ENCODE measurements around the gene KRT37.

Gene KRT37

DNA sequence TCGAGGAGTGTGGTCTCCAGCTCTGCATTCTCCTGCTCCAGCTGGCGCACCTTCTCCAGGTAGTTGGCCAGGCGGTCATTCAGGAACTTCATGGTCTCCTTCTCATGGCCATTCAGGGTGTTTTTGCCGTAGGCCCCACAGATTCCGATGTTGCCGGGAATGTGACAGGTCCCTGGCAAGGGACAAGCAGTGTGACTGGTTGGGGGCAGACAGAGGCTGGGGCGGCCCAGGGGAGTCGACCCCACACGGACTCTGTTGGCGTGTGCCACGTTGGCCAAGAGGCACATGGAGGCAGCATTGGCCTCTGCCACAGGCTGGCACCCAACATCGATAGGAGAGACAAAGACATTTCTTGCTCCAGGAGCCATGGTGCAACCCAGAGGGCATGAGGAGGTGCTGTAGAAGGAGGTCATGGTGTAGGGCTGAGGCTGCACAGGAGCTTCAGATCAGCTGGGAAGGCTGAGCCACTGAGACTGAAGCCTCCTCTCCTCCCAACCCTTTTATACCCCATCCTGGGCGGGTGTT is at the start of gene KRT37:
Gene KRT37, minus strand, starts transcription at position 475 of the 525 bp plus-strand sequence. Its CDS starts 62 bp downstream, at position 413.
- DNase-seq (ENCODE audit: low read depth in 2 of 2): no peak

DNA sequence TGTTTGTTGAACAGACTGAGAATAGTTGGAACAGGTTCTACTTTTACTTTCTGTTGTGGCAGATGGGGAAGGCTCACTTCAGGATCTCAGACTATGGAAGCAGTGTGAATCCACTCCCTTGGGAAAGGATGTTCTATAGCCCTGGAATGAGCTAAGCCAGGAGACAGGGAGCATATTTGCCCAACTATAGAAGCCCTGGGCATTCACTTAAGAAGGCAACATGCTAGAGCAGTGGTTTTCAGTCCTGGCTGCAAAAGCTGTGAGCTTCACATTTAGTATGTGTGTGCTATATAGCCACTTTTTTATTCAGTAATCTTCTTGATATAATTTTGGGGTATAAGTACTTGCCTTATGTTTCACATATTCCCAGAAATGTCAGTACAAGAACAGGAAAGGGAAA is 44.0 kb upstream of the KRT37 start:
- no peak for DNase-seq (ENCODE audit: low read depth in 2 of 2)

DNA sequence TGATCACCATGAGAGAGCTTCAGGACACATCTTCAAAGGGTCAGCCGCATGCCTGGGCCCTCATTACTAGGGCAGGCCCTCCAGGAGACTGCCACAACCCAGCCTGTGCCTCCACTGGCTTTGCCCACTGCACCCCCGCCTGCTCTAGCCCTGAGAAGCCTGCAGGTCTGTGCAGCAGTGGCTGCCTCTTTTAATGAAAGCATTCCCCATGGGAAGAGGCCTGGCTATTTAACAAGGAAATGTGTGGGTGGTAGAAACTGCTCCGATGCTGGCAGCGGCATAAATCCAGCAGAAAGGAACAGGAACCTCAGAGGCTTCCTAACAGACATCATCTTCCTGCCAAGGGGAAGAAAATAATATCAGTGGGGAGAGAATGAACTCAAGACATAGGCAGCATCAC is 43.2 kb upstream of the KRT37 start:
- DNase-seq (ENCODE audit: low read depth in 2 of 2): no peak

DNA sequence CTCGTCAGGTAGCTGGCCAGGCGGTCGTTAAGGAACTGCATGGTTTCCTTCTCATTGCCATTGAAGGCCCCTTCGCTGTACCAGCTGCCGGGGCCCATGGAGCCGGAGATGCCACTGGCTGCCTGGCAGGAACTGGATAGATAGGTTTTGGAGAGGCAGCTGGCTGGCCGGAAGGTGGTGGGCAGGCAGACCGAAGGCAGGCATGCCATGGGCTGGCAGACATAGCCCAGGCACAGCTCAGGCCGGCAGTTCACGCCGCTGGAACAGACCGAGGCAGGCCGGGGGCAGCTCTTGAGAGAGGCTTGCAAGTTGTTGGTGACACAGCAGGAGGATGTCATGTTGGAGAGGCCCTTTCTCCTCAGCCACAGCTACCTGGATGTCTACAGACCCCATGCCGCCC is 42.6 kb upstream of the KRT37 start, which contains the start of gene KRT32:
Gene KRT32, minus strand, starts transcription at position 399 of the 400 bp plus-strand sequence. Its CDS starts 61 bp downstream, at position 338.
- no peak for DNase-seq (ENCODE audit: low read depth in 2 of 2)

DNA sequence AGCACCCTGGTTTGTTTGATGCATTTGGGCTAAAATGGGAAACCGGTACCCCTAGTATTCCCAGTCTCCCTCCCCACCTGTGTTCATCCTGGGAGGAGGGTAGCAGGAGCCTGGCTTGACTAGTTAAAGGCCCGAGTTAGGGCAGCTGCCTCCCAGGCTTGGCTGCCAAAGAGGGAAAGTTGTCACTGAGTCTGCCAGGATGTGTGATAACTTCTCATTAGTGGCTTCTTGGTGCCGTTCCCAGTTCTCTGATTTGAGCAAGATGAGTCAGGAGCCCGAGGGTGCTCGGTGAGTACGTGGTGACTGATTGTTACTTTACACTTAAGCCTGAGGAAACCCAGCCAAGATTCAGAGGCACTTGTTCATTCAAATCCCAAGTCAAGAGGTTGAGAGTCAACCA is 40.3 kb upstream of the KRT37 start:
- DNase-seq (ENCODE audit: low read depth in 2 of 2): no peak

DNA sequence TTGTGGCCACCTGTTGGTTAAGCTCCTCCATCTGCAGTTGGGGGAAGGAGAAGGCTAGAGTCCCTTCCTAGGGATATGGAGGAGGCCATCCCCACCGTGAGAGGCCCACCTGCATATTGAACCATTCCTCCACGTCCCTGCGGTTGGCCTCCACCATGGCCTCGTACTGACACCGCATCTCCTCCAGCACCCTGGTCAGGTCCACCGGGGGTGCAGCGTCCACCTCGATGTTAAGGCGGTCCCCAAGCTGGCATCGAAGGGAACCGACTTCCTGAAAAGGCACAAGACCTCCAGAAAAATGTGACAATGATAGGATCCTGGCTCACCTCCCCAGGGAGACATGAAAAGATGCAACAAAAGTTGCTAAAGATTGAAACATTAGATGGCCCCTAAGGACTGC is 39.8 kb upstream of the KRT37 start:
- no peak for DNase-seq (ENCODE audit: low read depth in 2 of 2)

DNA sequence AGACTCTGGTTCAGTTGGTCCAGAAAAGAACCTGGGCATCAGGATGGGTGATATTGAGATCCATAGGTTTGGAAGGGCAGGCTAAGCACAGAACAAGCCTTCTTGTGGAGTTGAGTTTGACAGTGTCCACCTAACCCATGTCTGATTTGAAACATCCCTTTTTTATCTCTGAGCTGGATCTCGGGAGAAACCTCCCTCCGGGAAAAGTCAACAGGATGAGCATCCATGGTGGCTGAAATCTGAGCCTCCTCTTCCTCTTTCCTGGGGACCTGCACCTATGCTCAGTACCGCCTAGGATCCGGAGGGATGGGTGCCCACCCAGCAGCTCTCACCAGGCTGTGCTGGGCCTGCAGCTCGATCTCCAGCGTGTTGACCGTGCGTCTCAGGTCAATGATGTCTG is 39.4 kb upstream of the KRT37 start:
- DNase-seq (ENCODE audit: low read depth in 2 of 2): no peak

DNA sequence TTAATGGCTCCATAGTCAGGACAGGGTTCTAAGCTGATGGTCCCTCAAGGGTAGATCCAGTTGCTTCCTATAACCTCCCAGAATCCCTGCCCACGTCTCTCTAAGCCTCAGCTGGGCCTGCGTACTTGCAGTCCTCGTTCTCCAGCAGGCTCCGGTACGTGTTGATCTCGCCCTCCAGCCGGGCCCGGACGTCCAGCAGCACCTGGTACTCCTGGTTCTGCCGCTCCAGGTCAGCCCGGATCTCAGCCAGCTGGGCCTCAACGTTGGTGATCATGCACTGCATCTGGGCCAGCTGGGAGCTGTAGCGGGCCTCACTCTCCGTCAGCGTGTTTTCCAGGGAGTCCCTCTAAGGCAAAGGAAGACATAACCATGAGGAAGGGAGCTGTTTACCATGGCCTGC is 38.3 kb upstream of the KRT37 start:
- DNase-seq (ENCODE audit: low read depth in 2 of 2): no peak

DNA sequence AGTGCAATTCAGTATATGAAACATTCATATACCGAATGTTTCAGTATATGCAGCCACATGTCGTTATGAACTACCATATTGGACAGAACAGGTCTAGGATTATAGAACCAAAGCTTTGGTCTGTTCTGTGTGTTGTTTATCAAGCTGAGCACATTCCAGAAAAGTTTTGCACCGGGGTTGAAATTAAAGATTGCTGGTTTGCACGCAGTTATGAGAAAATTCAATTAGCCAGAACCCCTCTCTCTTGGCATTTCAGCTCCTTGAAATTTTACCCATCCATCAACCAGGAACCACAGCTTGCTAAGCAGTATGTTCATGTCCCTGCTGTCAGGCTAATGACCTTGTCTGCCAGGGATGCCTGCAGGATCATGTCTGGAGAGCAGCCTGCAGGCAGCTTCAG is 33.3 kb upstream of the KRT37 start:
- DNase-seq (ENCODE audit: low read depth in 2 of 2): no peak

DNA sequence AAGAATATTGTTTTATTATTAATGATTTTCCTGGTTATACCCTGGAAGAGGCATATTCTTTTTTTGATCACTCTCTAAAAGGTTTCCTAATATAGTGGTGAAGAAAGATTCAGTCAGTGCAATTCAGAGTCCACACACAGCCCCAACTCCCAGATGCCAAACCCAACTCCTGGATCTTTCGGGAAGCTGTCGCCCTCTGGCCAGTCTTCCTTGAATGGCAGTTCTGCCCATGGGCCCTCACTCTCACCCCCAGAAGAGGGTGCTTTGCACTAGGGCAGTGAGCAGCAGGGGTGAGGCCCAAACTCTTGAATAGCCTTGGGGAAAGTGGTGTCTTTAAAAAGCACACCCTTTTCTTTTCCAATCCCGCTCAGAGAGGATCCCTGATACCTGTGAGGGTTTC is 31.8 kb upstream of the KRT37 start:
- no peak for DNase-seq (ENCODE audit: low read depth in 2 of 2)

DNA sequence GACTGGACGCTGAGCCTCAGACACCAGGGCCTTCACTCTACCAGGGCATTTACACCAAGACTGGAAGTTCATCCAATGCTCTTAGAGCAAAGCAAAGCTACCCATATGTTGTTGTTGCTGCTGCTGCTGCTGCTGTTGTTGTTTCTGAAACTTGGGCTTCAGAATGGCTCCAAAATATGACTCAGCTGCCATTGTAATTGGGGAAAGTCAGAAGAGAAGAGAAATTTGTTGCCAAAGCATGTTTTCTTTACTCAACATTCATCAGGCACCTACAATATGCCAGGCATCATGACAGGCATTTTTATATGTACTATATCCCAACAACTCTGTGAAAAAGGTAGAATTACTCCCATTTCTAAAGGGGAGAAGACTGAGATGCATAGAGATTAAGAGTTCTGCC is 30.9 kb upstream of the KRT37 start:
- no peak for DNase-seq (ENCODE audit: low read depth in 2 of 2)

DNA sequence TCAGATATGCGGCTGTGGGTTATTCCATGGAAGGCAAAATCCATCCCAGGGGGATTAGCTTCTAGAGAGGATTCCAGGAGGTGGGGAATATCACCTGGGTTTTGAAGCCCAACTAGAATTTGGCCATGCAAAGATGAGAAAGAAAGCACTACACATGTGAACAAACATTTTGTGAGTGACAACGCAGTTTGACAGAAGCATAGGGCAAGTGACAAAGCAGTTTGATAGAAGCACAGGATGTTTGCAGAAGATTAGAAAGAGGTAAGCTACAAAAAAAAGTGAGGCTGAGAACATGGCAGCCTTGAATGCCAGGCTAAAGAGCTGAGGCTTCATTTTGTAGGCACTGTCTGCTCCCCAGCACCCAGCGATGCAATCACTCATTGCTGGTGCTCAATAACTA is 28.7 kb upstream of the KRT37 start:
- DNase-seq (ENCODE audit: low read depth in 2 of 2): no peak

DNA sequence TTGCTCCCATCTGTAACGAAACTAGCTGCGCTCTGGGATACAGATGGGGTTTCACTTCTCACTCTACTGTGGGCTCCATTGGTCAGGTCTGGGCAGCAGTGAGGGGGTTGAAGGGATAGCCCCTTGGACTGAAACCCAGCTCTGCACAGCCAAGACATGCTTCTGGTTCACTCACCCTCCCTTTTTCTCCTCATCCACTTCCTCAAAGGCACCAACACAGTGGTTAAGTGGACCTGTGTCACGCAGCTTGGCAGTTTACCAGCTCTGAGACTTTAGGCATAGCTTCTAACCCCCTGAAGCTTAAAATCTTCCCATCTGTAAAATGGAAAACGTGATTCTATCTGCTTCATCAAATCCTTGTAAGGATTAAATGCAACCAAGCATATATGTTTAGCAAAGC is 27.9 kb upstream of the KRT37 start:
- no peak for DNase-seq (ENCODE audit: low read depth in 2 of 2)

DNA sequence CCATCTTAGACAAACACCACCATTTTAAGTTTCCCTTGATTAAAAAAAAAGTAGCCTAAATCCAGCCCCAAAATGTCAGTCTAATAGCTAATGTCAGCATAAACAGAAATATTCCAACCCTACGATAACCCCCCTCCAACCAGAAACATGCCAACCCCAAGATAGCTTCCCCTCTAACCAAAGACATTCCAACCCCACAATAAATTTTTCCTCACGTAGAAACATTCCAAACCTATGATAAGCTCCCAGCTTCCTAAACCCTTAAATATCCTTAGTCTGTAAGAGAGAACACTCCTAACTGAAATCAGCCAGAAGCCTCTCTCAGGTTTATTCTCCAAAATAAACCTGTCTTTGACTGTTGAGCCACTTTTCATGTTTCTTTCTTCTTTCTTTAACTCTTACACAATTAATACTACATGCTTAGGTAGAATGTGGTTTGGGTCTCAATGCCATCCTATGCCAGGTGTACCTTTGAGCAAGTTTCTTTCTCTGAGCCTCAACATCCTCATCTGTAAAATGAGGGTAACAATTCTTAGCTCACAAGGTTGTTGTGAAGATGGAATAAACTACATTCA is 26.9 kb upstream of the KRT37 start:
- DNase-seq (ENCODE audit: low read depth in 2 of 2): no peak

DNA sequence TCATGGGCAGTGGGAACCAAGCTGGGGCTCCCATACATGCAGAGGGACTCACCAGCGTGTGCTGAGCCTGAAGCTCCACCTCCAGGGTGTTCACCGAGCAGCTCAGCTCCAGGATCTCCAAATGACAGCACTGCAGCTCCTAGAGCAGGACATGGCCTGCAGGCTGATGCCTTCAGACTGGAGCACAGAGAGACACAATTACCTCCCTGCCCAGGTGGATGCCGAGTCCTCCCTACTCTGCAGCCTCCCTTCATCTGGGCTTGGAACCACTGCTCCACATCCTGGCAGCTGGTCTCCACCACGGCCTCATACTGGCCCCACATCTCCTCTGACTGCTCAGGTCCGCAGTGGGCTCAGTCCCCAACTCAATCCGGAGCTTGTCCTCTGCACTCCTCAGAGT is 24.6 kb upstream of the KRT37 start:
- DNase-seq (ENCODE audit: low read depth in 2 of 2): no peak

DNA sequence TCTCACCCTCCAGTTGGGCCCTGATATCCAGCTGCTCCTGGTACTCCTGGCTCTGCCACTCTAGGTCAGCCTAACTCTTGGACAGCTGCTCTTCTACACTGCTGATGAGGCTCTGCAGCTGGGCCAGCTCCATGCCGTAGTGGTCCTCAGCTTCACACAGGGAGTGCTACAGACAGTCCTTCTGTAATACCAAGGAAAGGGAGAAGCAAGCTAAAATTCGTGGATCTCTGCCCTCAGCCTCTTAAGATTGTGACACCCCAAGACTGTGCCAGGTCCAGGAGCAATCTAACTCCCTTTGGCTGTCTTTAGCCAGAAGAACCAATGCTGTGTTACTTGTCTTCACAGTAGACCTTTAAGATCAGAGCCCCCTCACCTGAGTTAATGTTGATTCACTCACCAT is 24.1 kb upstream of the KRT37 start:
- DNase-seq (ENCODE audit: low read depth in 2 of 2): no peak

DNA sequence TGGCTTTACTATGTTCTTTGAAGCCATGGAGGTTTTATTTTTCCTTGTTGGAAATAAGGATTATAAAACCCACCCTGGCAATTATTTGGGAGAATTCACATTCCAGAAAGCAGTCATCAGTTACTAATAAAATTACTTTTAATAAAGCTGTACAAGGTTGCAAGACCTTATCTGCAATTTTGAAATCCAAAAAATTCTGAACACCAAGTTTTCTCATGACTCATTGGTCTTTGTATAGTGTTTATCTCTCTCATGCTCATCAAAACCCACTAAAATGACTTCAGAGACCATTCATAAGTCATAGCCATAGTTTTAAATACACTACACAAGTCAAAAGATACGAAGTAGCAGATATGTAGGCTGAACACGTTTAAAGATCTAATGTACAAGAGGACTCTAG is 22.4 kb upstream of the KRT37 start:
- DNase-seq (ENCODE audit: low read depth in 2 of 2): no peak

DNA sequence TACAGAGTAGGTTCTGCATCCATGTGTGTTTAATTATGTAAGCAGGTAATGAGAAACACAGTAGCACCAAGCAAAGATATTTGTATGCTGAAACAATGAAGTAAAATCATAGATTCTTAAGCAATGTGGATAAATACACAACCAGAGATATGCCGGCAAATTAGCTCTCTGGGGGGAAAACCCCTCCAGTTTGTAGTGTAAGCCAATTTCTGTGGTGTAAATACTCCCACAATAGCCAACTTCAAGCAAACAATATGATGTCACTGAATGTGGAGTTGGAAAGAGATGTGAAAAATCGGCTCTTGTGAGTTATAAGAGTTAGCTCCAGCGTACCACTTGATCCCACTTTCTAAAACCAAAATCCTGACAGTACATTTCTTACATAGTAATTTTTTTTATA is 20.3 kb upstream of the KRT37 start:
- no peak for DNase-seq (ENCODE audit: low read depth in 2 of 2)

DNA sequence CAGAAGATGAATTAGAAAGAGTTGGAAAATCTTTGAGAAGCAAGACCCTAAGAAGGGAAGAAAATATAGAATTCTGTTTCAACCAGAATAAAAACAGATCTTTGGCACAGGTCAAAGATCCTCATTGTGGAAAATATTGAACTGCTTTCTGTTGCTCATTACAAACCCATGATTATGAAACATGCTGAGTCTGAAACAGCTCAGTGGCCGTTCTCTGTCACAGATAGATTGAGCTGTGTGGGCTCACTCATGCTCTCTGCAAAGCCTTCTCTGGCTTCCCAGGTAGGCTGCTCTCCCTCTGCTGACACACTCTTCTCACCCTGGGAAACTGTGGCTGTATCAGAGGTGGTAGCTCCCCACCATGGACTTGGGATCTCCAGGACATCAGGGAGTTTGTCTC is 19.8 kb upstream of the KRT37 start:
- DNase-seq (ENCODE audit: low read depth in 2 of 2): no peak

DNA sequence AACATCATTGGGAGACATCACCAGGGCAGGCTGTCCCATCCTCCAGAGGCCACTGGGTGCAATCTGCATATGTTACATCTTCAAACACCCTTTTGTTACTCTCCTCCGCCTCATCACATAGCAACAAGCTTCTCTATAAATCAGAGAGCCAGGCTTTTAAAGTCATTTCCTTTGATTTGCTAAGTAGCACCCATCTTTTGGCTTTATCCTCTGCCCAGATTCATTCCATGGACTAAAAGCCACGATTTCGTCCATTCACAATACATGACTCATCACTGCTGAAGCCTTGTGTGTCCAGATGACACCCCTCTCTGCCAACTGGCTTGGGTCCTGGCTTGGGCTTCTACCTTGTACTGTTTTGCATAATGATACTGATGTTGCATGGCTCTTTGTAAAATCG is 18.4 kb upstream of the KRT37 start:
- DNase-seq (ENCODE audit: low read depth in 2 of 2): no peak

DNA sequence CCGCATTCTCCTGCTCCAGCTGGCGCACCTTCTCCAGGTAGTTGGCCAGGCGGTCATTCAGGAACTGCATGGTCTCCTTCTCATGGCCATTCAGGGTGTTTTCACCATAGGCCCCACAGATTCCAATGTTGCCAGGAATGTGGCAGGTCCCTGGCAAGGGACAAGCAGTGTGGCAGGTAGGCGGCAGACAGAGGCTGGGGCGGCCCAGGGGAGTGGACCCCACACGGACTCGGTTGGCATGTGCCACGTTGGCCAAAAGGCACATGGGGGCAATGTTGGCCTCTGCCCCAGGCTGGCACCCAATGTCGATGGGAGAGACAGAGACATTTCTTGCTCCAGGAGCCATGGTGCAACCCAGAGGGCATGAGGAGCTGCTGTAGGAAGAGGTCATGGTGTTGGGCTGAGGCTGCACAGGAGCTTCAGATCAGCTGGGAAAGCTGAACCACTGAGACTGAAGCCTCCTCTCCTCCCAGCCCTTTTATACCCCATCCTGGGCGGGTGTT is 16.2 kb upstream of the KRT37 start, which contains the start of gene KRT38:
Gene KRT38, minus strand, starts transcription at position 453 of the 503 bp plus-strand sequence. Its CDS starts 62 bp downstream, at position 391.
- DNase-seq (ENCODE audit: low read depth in 2 of 2): no peak

DNA sequence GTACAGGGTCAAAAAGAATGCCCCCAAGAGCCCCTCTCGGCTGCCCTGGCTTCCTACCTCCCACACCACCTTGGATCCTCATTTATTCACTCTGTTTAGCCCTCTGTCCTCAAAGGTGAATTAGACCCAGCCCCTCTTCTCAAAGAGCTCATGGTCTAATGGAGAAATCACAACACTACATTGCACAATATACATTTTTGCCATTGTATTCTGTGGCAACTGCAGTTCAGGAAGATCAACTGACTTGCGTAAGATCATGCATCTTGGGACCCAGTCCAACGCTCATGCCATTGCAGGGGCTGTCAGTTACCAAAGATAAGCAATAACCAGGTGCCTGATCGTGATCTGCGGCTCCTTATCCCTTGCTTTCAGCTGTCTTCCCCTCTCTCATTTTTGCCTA is 15.0 kb upstream of the KRT37 start:
- no peak for DNase-seq (ENCODE audit: low read depth in 2 of 2)

DNA sequence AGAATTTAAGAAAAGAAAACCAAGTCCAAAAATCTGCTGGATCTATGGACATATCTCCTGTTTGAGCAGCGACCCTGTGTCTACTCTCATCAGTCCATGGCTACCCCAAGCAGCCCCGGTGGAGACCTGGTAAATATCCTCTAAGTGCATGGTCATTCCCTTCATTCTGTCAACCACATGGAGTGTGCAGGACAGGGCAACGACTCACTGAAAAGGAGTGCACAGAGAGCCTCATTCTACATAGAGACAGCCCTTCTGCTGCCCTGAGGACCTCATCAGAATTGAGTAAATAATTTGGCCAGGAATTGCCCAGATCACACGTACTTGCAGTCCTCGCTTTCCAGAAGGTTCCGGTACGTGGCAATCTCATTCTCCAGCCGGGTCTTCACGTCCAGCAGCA is 13.4 kb upstream of the KRT37 start:
- no peak for DNase-seq (ENCODE audit: low read depth in 2 of 2)

DNA sequence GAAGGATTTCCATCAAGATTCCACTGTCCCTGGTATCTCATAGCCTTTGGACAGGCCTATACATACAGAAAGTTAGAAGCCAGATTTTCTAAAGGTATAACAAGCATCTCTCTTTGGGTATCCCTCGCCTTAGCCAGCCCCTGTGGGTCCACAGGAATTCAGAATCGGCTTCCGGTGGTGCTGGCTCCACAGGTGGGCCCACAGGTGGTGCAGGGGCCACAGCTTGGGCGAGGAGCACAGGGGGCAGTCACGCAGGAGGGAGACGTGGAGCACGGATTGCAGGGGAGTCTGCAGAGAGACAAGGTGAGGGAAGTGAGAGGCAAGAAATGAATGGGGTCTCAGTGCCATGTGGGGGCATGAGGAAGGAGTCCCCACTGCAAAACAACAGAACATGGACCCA is 12.9 kb upstream of the KRT37 start:
- no peak for DNase-seq (ENCODE audit: low read depth in 2 of 2)
